Measurements from ENCODE around the gene RUVBL2.
"Not testable (repeated sequence)": the region's sequence is repeated elsewhere in the genome, so short reads cannot be mapped to it uniquely, and the experiment has no call there.

Gene RUVBL2

GRCh38 chr19:49049834-49050233, 56.1 kb downstream of the RUVBL2 start:
- not testable (repeated sequence) for DNase-seq (ENCODE audit: low spot score)

DNA sequence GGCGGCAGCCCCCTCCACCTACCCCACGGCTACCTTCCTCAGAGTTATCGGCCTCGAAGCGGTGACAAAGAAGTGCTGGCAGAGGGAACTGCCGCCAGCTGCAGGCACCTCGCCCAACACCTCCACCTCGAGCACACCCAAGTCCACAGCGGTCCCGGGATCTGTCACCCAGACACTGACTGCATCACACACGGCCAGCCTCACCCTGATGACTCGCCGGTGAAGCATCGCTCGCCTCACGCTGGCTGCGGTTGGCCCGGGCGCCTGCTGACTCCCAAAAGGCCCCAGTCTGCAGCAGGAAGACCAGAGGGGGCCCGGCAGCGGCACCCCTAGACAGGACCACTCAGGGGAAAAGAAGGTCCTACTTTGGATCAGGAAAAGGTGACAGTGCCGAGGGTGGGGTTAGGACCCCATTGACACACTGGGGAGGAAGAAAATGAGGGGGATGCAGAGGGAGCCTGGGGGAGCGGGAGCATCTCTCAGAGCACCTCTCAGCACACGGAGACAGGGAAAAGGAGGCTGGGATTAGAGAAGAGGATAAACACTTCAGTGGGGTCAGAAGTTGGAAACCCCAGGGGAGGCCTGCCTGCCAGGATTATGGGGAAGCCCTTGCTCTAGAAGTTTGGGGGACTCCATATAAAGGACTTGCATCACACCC, 56.8 kb downstream of the RUVBL2 start:
- not testable (repeated sequence) for DNase-seq (ENCODE audit: low spot score)

GRCh38 chr19:49056101-49056901, 62.6 kb downstream of the RUVBL2 start:
- DNase-seq (ENCODE audit: low spot score), result peak; percentile 39

DNA sequence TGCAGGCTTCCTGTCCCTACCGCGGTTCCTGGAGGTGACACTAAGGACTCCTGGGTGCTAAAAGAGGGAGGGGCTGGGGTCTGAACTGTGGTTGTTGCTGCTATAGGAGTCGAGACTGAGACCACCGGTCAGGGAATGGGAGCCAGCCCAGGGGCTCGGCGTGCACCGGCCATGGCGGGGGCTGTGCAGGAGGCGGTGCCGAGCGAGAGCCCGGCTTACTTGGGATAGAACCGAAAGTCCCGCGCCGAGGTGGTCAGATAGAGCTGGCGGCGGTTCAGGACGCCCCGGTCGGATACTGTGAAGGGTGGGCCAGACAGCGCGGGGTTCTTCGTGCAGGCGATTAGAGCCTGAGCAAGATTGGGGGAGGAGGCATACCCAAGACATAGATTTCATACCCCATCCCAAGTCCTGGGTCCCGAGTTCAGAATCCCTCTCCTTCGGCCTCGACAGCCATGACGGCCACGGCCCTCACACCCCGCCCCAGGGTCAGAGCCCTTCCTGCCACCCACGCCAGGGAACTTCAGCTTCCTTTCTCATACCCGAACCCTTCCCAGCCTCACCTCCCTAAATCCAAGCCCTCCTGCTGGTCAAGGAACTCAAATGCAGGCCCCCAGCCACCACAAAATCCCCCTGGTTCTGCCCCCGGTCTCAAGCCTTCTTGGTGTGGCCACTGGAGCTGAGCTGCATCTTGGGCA, 63.4 kb downstream of the RUVBL2 start:
- DNase-seq (ENCODE audit: low spot score), result not testable (repeated sequence)

- no peak for DNase-seq (ENCODE audit: low spot score)
Observed at GRCh38 chr19:49057636-49058234, 64.0 kb downstream of the RUVBL2 start, which contains the start of gene CGB7. TSS of gene CGB7 (minus strand) at chr19:49057749. CDS start at chr19:49055375, 2,374 bp downstream.

DNA sequence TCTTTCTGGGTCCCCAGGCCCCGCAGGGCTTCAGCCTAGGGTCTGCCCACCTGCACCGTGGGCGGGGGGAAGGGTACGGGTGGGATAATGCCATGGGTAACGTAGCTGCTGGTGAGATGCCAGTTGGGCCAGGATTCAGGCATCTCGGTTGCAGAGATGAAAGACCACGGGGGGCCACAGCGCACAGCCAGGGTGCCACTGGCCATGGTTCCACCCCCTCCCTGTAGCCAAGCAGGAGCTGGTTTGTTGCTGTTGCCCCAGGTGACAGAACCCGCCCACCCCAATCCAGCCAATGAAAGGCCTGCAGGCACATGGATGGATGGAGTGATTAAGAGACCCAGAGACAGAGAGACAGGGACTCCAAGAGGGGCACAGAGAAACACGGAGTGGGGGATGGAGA, 64.9 kb downstream of the RUVBL2 start:
- peak; percentile 24 for DNase-seq (ENCODE audit: low spot score)

DNA sequence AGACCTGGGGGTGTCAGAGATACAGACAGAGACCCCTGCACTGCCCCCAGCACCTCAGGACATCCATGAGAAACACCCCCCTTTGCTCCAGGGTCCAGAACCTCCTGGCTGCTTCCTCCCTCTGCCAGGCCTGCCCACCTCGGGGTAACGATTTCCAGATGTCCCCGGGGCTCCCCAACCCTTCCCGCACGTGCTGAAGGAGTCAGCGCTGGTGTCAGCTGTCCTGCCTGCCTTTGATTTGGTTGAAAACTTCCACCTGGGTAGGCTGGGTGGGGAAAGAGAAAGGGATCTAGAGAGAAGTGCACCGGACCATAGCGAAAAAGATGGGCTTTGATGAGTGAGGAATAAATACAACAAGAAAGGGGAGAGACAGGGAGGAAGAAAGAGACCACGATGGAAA, 65.4 kb downstream of the RUVBL2 start:
- no peak for DNase-seq (ENCODE audit: low spot score)

DNA sequence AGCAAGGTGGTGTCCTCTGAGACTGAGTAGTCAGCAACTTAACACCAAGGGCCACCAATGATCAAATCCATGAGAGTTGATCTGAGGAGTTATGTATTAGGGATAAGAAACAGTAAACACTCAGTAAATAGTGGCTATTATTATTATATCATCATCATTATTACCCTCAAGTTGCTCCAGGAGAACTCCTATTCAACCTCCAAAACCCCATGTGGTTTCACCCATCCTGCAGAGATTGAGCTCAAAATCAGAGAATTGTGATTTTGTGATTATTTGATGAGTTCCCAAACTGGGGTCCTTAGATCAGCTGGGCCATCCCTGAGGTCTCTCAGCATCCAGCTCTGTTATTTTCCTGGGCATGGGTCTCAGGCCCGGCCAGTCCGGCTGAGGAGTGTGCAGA, 67.3 kb downstream of the RUVBL2 start:
- DNase-seq (ENCODE audit: low spot score), result no peak

- no peak for DNase-seq (ENCODE audit: low spot score)
Observed at GRCh38 chr19:49061445-49061844, 67.8 kb downstream of the RUVBL2 start.

- DNase-seq (ENCODE audit: low spot score), result no peak
Observed at GRCh38 chr19:49064029-49064629, 70.4 kb downstream of the RUVBL2 start.

- no peak for DNase-seq (ENCODE audit: low spot score)
Observed at GRCh38 chr19:49064768-49065611, 71.3 kb downstream of the RUVBL2 start, which contains the start of gene NTF4. TSS of gene NTF4 (minus strand) at chr19:49064818. CDS start at chr19:49061997, 2,821 bp downstream.

Measured in activated CD4-positive, alpha-beta T cell treated with anti-CD3 and anti-CD28 coated beads, Interleukin-2, Interleukin-4, amounts not matched to agents 100 ng/mL and 50 ng/mL, durations not matched to agents 16 hours and 8 hours (primary cell).